GM12878 (cell line): Measurements from ENCODE around the gene AKR1C3. TPM values are rescaled to one million over a fixed set of nuclear protein-coding genes. Genes with fewer than 3 reads are reported as not detected.

ENCODE experiments used
- ATAC-seq: fragments of 200-7000 bp; cut with Tn5 transposase; 3 replicates; pipeline ENCODE4 v1.9.1; 2020; ENCODE audit warnings: mild to moderate bottlenecking, moderate library complexity
- BruUV-seq: library from RNA; stranded (reverse); fragments of 400-500 nt; replicated peaks from 2 replicates; lab custom pipeline; 2021; lab: Mats Ljungman, UMichigan
- CTCF ChIA-PET: fragments of 300-600 bp; sonication (Branson Sonifier 250); formaldehyde crosslinking; extraction: SDS; loops from one replicate; lab custom pipeline; 2021; ENCODE audit warnings: inconsistent platforms; lab: Yijun Ruan, JAX
- POLR2A ChIA-PET: fragments of 350-600 bp; formaldehyde crosslinking; extraction: SDS; loops from one replicate; lab custom pipeline; 2021; ENCODE audit warnings: inconsistent platforms; lab: Charles Lee
- RAD21 ChIA-PET: fragments of 300-600 bp; sonication (Branson Sonifier 250); formaldehyde crosslinking; loops from one replicate; lab custom pipeline; 2023; ENCODE audit warnings: antibody characterized with exemption; ENCODE audit not compliant: unreplicated experiment; lab: Charles Lee
- SMC1A ChIA-PET: fragments of 300-600 bp; sonication (Branson Sonifier 250); formaldehyde crosslinking; loops from one replicate; lab custom pipeline; 2023; ENCODE audit not compliant: unreplicated experiment, uncharacterized antibody; lab: Charles Lee
- DNase-seq: peaks from one replicate; pipeline ENCODE4 v3.0.0-alpha.2; 2011; ENCODE audit warnings: low read depth, low spot score
- FAIRE-seq: peaks from 3 replicates; lab custom pipeline; 2011; peaks lifted over from hg19 to GRCh38; lab: Jason Lieb, UNC
- H2AFZ ChIP-seq: 2 replicates; pipeline ENCODE4 v1.6.0; 2011; ENCODE audit warnings: low read depth, low read length, control low read depth; ENCODE audit not compliant: control insufficient read depth
- H3K27ac ChIP-seq: 2 replicates; pipeline ENCODE4 v1.5.1; 2011; ENCODE audit warnings: control low read depth; ENCODE audit not compliant: control insufficient read depth, insufficient read depth
- H3K27me3 ChIP-seq, 2 experiments: replicated peaks in 1 of 2; 2 replicates each; pipeline versions ENCODE4 v1.6.0 to v1.6.1; 2011; ENCODE audit warnings: low read length in 1 of 2; ENCODE audit not compliant: control insufficient read depth in 2 of 2, insufficient read depth in 2 of 2
- H3K36me3 ChIP-seq, 2 experiments: 2 replicates each; pipeline ENCODE4 v1.5.1; 2011; ENCODE audit warnings: low read length in 1 of 2; ENCODE audit not compliant: control insufficient read depth in 2 of 2, insufficient read depth in 2 of 2
- H3K4me1 ChIP-seq: 2 replicates; pipeline ENCODE4 v1.6.1; 2011; ENCODE audit warnings: mild to moderate bottlenecking, low read length, moderate library complexity, mixed read lengths; ENCODE audit not compliant: control insufficient read depth, insufficient read depth
- H3K4me2 ChIP-seq: 2 replicates; pipeline ENCODE4 v1.6.0; 2011; ENCODE audit warnings: control low read depth; ENCODE audit not compliant: control insufficient read depth, insufficient read depth
- H3K4me3 ChIP-seq: fragments of 200-600 bp; sonication (generic); 2 replicates; pipeline ENCODE4 v1.5.1; 2016
- H3K79me2 ChIP-seq: 2 replicates; pipeline ENCODE4 v1.6.0; 2011; ENCODE audit warnings: low read length; ENCODE audit not compliant: control insufficient read depth, insufficient read depth
- H3K9ac ChIP-seq: 2 replicates; pipeline ENCODE4 v1.8.0; 2011; ENCODE audit warnings: low read length, control low read depth, mixed read lengths; ENCODE audit not compliant: control insufficient read depth, insufficient read depth
- H3K9me3 ChIP-seq: replicated peaks from 3 replicates; pipeline ENCODE4 v1.5.1; 2011; ENCODE audit warnings: mild to moderate bottlenecking, low read length; ENCODE audit not compliant: control insufficient read depth, insufficient read depth
- H4K20me1 ChIP-seq: 2 replicates; pipeline ENCODE4 v1.6.0; 2011; ENCODE audit not compliant: control insufficient read depth, insufficient read depth
- CHD1 ChIP-seq: IDR thresholded peaks from 2 replicates; pipeline ENCODE4 v1.6.1; 2012; ENCODE audit warnings: low read depth, low read length, improper control_type of control experiment
- CHD4 ChIP-seq: fragments of 200-600 bp; sonication (generic); IDR thresholded peaks from 2 replicates; pipeline ENCODE4 v1.6.1; 2016; ENCODE audit warnings: mild to moderate bottlenecking
- E2F4 ChIP-seq: IDR thresholded peaks from 2 replicates; pipeline ENCODE4 v1.6.1; 2012; ENCODE audit warnings: low read depth, low read length, improper control_type of control experiment
- EGR1 ChIP-seq, 2 experiments: IDR thresholded peaks; 1 replicate in 1 of 2; 2 replicates in 1 of 2; pipeline ENCODE4 v1.6.1; 2011 to 2012; ENCODE audit warnings: low read depth in 2 of 2, low read length in 2 of 2, borderline replicate concordance in 1 of 2, mild to moderate bottlenecking in 1 of 2, moderate library complexity in 1 of 2
- MXI1 ChIP-seq: fragments of 150-350 bp; IDR thresholded peaks from 2 replicates; pipeline ENCODE4 v1.6.1; 2011; ENCODE audit warnings: low read depth, mild to moderate bottlenecking, inconsistent platforms, low read length, improper control_type of control experiment
- NBN ChIP-seq: fragments of 450-650 bp; IDR thresholded peaks from 2 replicates; pipeline ENCODE4 v1.6.1; 2016
- PKNOX1 ChIP-seq: fragments of 450-650 bp; IDR thresholded peaks from 2 replicates; pipeline ENCODE4 v1.6.1; 2016; ENCODE audit warnings: mild to moderate bottlenecking
- SMAD5 ChIP-seq: IDR thresholded peaks from 2 replicates; pipeline ENCODE4 v1.6.1; 2016; ENCODE audit warnings: antibody characterized with exemption, low read depth
- ZNF622 ChIP-seq: fragments of 450-650 bp; IDR thresholded peaks from 2 replicates; pipeline ENCODE4 v1.6.1; 2017; ENCODE audit warnings: mild to moderate bottlenecking, inconsistent platforms
- ZZZ3 ChIP-seq: IDR thresholded peaks from 2 replicates; pipeline ENCODE4 v1.6.1; 2011; ENCODE audit warnings: low read depth; ENCODE audit not compliant: control insufficient read depth, insufficient read length
- WGBS: methylation state at CpG from one replicate; pipeline ENCODE4 v1.1.6; 2016; ENCODE audit warnings: low lambda C conversion rate; ENCODE audit not compliant: insufficient replicate concordance, insufficient coverage; ENCODE audit errors: missing lambda C conversion rate; 5-methylcytosine and 5-hydroxymethylcytosine counted together
- in situ Hi-C: fragments of 300-500 bp; cut with MboI; formaldehyde crosslinking; loops from 9 replicates; pipeline ENCODE4 v1.14.3; 2018; ENCODE audit warnings: mixed read lengths
- intact Hi-C: fragments of 100-400 bp; cut with micrococcal nuclease; formaldehyde crosslinking; loops from one replicate; pipeline ENCODE4 v1.14.2; 2022; ENCODE audit not compliant: unreplicated experiment
- polyA plus RNA-seq, 11 experiments: library from polyadenylated mRNA; depleted of rRNA in 4 of 11; unstranded in 6 of 11; stranded (reverse) in 5 of 11; fragments of >200 nt; fragmentation: Nextera tagmentation in 4 of 11; fragmentation: Illumina TruSeq in 1 of 11; extraction: Ambion mirVana in 4 of 11; extraction: Trizol in 1 of 11; gene quantifications; 1 replicate in 1 of 11; 2 replicates in 10 of 11; pipeline versions ENCODE4 v1.2.1 to v1.2.3, GENCODE V29; 2011 to 2016; ENCODE audit warnings: inconsistent platforms in 2 of 11, missing spikeins in 2 of 11, low read depth in 1 of 11
- total RNA-seq, 4 experiments: library from RNA; depleted of rRNA in 3 of 4; stranded (reverse); fragments of >200 nt in 3 of 4; fragmentation: Illumina TruSeq in 1 of 4; extraction: Trizol in 1 of 4; gene quantifications; 2 replicates each; pipeline versions ENCODE4 v1.2.1 to v1.2.3, GENCODE V29; 2013 to 2021
- TF ChIP-seq, protein P1 (sequence below): fragments of 450-650 bp; IDR thresholded peaks from 2 replicates; pipeline ENCODE4 v1.6.1; 2017; ENCODE audit warnings: antibody characterized with exemption, mild to moderate bottlenecking, moderate library complexity

AKR1C3 gene
- total and polyA plus RNA-seq, 10 of the 15 experiments (the other 5 are each of a cell fraction or from before 2014, with no cell fraction given), result 0.26 to 0.35 TPM; not detected in 8

GRCh38 chr10:5103481-5103880 is 9.3 kb downstream of the AKR1C3 start:
- 0% methylated on average over 2 of the region's 2 CpGs for WGBS
- SMC1A ChIA-PET, result no interaction called here
- in situ Hi-C loops (no loop called here), intact Hi-C loops (no loop called here)
- no peak overlapping the region for H3K9ac ChIP-seq
- BruUV-seq, result no TSS peak
- no peaks in the 10 kb centered on the region for H3K9me3 ChIP-seq
- CTCF ChIA-PET, result no interaction called here
- POLR2A ChIA-PET, result no interaction called here
- H3K27me3 ChIP-seq, result no peaks in the 10 kb centered on the region
- RAD21 ChIA-PET, result no interaction called here
- H3K27ac ChIP-seq, result no peak overlapping the region
- no peak for FAIRE-seq
- no peaks in the 10 kb centered on the region for H3K4me1 ChIP-seq
- H3K4me3 ChIP-seq, result no peak overlapping the region
- no peak for DNase-seq
- ATAC-seq, result no peak
- no peak overlapping the region for H2AFZ ChIP-seq
- H4K20me1 ChIP-seq, result no peaks in the 10 kb centered on the region
- H3K4me2 ChIP-seq, result no peak overlapping the region
- no peaks in the 10 kb centered on the region for H3K79me2 ChIP-seq
- TF ChIP-seq, protein P1, sequence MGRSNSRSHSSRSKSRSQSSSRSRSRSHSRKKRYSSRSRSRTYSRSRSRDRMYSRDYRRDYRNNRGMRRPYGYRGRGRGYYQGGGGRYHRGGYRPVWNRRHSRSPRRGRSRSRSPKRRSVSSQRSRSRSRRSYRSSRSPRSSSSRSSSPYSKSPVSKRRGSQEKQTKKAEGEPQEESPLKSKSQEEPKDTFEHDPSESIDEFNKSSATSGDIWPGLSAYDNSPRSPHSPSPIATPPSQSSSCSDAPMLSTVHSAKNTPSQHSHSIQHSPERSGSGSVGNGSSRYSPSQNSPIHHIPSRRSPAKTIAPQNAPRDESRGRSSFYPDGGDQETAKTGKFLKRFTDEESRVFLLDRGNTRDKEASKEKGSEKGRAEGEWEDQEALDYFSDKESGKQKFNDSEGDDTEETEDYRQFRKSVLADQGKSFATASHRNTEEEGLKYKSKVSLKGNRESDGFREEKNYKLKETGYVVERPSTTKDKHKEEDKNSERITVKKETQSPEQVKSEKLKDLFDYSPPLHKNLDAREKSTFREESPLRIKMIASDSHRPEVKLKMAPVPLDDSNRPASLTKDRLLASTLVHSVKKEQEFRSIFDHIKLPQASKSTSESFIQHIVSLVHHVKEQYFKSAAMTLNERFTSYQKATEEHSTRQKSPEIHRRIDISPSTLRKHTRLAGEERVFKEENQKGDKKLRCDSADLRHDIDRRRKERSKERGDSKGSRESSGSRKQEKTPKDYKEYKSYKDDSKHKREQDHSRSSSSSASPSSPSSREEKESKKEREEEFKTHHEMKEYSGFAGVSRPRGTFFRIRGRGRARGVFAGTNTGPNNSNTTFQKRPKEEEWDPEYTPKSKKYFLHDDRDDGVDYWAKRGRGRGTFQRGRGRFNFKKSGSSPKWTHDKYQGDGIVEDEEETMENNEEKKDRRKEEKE, result no peak
- TF ChIP-seq ZNF622 (no peak), EGR1 (IDR thresholded peaks at IDR 0.05; ENCODE audit: borderline replicate concordance in 1 of 2, low read depth in 2 of 2, low read length in 2 of 2) (no peak), CHD4 (no peak), ZZZ3 (no peak), PKNOX1 (no peak), NBN (no peak), E2F4 (no peak), MXI1 (no peak), SMAD5 (no peak), CHD1 (no peak)
- H3K36me3 ChIP-seq, result no peaks in the 10 kb centered on the region
